NK-92 treated with Interleukin-12 subunit alpha and Interleukin-12 subunit beta, amount 100 ng/mL, for 24 hours (cell line): ENCODE measurements around the gene LSM10.

ENCODE experiments used
- DNase-seq: peaks from one replicate; lab custom pipeline; 2025; lab: John Stamatoyannopoulos, UW

The LSM10 gene

DNA sequence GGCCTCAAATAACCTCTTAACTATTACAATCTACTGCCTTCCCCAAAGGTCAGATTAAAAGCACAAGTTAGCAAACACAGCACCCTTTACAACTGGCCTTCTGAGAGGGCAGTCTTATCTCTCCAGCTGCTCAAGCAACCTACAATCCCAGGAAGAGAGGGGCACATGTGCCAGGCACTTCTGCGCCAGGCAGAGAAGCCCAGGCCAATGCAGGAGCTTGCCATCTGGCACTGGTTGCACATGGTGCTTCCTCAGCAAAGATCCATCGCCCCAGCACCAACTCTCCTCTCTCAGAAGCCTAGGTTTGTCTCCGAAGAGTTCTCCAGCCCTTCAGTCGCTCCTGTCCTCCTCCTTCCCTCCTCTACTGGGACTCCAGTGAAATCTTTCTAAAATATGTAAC lies 14.5 kb downstream of the LSM10 start:
- DNase-seq, result no peak

GRCh38 chr1:36382669-36383068 lies 15.0 kb downstream of the LSM10 start:
- no peak for DNase-seq

- DNase-seq, result no peak
Measured at GRCh38 chr1:36382231-36382630, 15.5 kb downstream of the LSM10 start.

- DNase-seq, result no peak
Measured at GRCh38 chr1:36381405-36381804, 16.3 kb downstream of the LSM10 start.

GRCh38 chr1:36380782-36381181 lies 16.9 kb downstream of the LSM10 start:
- no peak for DNase-seq

- DNase-seq, result no peak
Measured at GRCh38 chr1:36380143-36380619, 17.5 kb downstream of the LSM10 start.

GRCh38 chr1:36377791-36378492 lies 19.8 kb downstream of the LSM10 start:
- DNase-seq, result no peak

DNA sequence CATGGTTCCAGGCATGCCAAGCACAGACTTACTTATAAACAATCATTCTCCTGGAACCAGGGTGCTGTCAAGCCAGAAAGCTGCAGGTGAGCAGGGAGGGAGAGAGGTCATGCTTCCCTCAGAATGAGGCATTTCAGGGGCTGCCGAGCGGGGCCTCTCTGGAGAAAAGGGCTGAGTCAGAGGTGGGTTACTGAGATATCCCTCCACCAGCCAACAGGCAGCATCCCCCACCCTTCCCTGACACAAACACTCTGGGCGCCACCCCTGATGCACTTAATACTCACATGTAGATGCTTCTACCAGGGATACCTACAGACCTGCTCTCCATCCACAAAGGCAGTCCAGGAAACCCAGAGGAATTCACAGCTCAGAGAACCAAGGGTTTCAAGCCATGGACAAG lies 25.1 kb downstream of the LSM10 start:
- DNase-seq, result no peak

- peak; percentile 58 for DNase-seq
Measured at GRCh38 chr1:36369061-36369861, 28.4 kb downstream of the LSM10 start.

- DNase-seq, result no peak
Measured at GRCh38 chr1:36367798-36368197, 29.9 kb downstream of the LSM10 start.

- DNase-seq, result no peak
Measured at GRCh38 chr1:36367066-36367465, 30.6 kb downstream of the LSM10 start.

GRCh38 chr1:36366091-36366661 lies 31.5 kb downstream of the LSM10 start:
- no peak for DNase-seq

DNA sequence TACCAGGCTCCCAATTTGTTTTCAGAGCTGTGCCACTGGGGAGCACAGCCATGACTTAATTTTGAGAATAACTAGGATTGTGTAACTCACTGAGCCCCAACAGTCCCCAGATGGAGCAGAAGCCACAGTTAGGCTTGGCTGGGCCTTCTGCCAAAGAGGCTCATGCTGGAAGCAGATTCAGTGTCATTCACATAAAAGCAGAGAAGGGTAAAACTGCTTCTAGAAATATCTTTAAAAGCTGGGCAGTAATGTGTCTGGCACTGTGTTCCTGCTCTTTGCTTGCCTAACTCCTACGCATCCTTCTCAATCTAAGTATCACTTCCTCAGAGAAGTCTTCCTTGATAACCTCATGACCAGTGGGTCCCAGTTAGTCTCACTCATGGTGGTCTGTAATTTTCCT lies 32.3 kb downstream of the LSM10 start:
- DNase-seq, result no peak

DNA sequence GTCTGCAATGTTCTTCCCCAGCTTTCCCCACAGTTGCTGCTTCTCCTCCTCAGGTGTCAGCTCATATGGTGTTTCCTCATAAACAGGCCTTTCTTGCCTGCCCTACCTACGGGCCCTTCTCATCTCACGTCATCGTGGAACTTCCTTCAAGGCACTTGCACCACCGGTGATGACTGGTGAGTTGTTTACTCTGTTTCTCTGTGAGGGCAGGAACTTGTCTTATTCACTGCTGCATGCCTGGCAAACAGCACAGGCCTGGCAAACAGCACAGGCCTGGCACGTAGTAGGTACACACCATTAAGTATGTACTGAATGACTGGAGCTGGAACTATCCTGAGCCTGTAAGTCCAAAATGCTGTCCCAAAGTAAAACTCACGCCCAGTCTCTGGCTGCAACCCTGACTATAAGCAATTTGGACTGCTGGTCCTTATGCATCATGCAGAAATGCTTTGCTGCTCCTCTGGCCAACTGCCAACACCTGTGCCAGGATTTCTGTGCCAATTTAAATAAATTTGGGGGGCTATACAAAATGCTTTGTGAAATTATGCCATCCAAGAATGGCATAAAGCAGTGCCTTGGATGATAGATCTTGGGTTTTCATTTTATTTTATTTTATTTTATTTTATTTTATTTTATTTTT lies 37.7 kb downstream of the LSM10 start:
- DNase-seq, result no peak

- no peak for DNase-seq
Measured at GRCh38 chr1:36359383-36359782, 38.3 kb downstream of the LSM10 start.

GRCh38 chr1:36358514-36359084 lies 39.1 kb downstream of the LSM10 start:
- DNase-seq, result no peak

DNA sequence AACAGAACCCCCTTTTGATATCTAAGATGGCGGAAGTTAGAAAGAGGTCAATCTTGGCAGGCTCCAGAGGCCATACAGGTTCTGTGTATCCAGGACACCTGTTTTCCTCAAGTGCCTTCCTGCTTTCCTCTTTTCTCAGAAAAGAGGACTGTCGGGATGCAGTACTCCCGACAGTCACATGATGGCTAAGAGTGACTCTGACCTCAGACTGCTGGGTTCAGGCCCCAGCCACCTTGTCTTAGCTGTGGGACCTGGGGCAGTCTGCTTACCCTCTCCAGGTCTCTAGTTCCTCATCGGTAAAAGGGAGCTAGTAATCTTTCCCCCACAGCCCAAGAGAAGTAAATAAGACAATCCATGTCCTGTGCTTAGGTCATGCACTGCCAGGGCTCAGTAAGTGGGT lies 41.9 kb downstream of the LSM10 start:
- DNase-seq, result no peak

GRCh38 chr1:36354486-36354885 lies 43.2 kb downstream of the LSM10 start:
- no peak for DNase-seq

GRCh38 chr1:36352910-36353878 lies 44.5 kb downstream of the LSM10 start:
- no peak for DNase-seq

DNA sequence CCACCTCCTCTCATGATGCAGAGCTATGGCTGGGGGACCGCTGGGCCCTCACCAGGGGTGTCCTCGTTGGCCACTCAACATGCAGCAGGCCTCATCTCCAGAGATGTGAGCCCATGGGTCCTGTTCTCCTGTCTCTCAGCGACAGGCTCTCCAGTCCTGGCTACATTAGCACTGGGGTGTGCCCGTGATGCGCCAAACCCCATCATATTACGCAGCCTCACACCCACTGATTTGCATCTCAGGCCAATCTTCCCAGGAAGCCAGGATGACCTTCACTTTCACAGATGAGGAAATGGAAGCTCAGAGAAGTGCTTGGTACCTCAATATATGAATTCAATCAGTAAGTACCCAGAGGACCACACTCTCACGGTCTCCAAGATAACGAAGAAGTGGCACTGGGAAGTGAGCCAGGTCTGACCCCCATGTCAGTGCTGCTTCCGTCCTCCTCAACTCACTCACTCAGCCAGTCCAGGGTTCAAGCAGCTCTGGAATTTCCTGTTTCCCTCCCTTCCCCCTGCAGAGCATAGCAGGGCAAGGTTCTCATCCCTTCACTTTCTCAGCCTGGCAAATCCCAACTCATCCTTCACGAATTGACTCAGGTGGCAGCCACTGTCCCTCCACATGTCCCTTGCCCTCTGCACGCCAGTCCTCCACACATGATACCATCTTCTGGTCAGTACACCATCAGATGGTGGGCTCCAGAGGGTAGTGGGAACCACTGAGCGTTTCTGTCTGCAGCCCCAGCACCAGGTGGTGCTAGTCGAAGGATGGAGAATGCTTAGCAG lies 45.4 kb downstream of the LSM10 start:
- DNase-seq, result no peak
